EH (cell line): ENCODE results near the gene ERF.

Source experiments
- DNase-seq: peaks from one replicate; pipeline ENCODE4 v3.0.0-alpha.2; 2015; ENCODE audit warnings: low read depth

Gene ERF

DNA sequence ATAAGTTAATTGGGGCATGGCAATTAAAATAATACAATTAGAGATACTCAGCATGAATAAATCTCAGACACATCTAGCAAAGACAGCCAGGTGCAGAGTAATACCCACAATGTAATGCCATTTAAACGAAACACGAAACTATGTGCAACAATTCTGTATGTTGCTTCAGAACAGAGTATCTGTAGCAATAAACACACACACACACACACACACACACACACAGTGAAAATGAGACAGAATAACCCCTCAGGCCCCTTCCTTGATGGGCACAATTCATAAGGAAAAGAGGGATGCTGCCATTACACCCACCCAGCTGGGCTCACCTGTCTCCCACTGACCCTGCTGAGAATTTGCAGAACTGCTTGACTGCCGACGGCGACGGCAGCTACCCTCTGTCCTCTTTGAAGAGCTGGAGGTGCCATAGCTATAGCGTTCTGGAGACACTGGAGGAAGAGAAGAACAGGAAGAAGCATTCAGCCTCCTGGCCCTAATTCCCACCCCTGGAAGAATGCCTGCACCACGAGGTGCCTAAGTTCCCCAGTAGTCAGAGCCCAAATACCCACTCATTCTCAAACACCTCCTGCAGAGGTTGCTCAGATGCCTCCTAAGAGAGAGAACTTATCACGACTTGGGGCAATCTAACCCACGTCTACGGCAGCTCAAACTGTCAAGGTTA, 40.0 kb downstream of the ERF start:
- no peak for DNase-seq

DNA sequence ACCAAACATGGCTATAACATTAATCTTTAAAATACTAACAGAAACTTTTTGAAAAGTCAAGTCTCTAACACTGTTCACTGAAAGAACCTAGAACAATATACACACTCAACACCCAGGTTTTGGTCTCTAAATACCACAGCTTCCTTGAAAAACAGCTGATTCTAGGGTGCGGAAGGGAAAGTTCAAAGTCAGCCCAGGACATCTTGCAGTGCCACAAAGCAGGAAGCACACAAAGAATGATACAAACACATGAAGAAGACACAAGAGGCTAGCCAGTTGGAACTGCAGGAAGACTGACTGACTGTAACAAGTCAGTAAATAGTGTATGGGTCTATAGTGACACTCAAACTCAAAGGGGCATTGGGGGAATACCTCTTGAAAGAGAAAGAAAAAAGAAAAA, 42.0 kb downstream of the ERF start:
- DNase-seq = no peak

DNA sequence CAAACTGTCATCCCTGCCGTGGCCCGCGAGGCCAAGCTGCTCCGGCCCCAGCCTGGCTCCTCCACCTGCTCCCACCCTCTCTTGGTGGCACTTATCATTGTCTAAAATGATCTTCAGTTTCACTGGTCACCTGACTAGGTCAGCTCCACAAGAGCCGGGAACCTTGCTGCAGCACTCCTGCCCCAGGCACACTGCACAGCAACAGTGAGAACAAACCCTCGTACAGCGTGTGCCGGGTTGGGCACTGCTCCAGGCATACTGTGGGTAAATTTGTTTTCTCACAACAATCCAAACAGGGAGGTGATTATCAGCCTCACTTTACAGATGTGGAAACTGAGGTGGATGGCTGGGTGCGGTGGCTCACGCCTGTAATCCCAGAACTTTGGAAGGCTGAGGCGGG, 46.3 kb downstream of the ERF start:
- no peak for DNase-seq

DNA sequence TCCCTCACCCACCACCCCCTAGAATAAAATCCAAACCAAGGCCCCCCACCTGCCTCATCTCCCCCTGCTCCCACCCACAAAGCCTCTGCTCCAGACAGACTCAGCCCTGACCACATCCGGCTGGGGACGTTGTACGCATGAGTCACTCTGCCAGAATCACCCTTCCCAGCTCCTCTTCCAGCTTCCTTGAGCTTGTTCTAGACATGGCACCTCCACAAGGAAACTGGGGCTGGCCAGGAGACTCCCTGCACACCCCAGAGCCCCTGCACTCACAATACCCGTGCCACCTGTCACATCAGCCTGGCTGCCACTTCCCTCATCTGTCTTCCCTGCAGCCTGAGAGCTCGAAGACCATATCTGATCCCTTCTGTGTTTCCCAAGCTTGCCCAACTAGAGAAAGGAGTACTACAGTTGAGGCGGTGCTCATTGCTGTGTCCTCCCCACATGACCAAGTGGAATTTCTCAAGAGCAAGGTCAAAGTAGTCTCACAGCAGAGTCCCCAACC, 47.1 kb downstream of the ERF start:
- DNase-seq = peak; percentile 88

DNA sequence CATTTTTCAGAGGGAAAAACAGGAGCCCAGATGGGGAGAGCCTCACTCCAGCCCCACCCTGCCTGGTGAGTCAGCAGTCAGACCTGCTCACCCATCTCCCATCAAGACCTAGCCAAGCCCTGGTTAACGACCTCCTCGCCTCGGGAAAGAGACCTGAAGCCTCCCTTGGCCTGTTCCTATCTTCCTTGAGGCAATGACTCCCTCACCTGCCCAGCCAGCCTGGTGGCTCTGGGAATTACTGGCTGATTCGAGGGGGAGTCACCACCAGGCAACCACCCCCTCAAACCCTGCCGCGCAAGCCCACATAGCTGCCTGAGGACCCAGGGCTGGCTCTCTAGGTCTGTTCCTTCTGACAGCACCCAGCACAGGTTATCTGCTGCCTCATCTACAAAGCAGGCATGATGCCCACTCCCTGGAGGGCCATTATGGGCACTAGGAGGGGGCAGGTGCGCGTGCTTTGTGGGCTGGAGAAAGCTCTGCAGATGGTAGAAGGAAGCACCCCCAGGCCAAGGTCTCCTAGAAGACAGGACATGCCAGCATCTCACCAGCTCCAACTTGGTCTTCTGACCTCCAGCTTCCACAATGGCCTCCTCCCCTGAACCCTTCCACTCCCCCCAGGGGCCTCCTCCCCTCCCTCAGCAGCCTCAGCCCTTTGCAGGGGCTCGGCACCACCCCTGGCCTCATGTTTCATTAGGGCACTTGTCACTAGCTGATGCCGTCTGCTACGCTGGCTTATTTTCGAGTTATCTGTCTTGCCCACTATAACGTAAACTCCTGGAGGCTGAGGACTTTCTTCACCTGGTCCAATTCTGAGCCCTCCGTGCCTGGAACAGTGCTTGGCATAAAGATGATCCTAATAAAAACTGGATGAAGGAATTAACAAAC, 47.8 kb downstream of the ERF start:
- DNase-seq = peak; percentile 69

DNA sequence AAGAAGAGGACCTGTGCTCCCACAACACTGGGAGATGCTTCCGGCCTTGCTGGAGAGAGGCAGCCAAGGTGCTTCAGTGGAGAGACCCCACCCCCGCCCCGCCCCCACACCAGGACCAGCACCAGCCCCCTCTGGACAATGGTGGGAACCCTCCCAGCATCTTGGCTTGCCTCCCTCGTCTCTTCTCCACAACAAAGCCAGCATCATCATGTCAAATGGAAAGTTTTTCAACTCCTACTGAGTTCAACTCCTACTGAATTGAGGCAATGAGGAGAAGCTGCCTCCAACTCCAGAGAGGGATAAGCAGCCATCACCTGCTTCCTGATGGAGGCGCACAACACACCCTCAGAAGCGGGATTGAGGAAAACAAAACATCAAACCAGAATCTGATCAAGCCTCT, 50.3 kb downstream of the ERF start:
- no peak for DNase-seq

DNA sequence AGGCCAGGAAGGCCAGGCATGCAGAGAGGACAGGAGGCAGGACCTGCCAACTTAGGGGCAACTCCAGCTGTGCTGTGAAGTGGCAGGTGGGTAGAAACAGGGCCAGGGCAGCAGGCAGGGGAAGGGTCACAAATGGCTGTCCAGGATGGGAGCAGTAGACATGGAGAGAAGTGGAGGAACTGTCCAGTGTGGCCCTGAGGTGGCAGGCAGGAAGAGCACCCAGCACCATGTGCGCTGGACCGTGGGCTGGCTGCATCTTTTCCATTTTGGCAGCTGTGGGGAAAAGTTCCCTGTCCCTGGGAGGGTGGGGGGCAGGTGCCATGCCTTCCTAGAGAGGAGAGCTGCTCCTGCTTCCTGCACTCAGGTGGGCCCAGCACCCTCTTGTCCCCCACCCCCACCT, 51.2 kb downstream of the ERF start:
- no peak for DNase-seq

DNA sequence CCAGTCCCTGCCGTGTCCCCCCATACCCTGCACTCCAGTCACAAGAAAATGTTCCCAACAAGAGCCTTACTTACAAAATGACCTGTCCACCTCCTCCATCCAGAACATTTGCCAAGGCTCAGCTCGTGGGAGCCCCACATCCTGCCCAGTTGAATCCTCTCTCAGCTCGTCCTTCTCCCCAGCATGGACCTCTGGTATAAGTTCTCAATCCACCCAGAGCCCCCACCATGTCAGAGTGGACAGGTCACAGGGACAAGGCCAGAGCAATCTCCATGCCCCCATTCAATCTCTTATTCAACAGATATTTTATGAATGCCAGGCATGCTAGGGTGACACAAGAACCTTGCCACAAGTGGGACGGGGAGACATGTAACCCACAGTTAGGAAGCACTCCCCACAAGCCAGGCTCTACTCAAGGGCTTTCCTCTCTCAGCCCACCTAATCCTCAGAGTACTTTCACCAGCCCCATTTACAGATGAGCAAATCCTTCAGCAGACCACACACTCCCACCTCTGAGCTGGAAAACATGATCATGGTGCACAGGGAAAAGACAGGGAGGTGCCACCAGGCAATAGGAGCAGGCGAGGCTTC, 52.5 kb downstream of the ERF start:
- DNase-seq = no peak

DNA sequence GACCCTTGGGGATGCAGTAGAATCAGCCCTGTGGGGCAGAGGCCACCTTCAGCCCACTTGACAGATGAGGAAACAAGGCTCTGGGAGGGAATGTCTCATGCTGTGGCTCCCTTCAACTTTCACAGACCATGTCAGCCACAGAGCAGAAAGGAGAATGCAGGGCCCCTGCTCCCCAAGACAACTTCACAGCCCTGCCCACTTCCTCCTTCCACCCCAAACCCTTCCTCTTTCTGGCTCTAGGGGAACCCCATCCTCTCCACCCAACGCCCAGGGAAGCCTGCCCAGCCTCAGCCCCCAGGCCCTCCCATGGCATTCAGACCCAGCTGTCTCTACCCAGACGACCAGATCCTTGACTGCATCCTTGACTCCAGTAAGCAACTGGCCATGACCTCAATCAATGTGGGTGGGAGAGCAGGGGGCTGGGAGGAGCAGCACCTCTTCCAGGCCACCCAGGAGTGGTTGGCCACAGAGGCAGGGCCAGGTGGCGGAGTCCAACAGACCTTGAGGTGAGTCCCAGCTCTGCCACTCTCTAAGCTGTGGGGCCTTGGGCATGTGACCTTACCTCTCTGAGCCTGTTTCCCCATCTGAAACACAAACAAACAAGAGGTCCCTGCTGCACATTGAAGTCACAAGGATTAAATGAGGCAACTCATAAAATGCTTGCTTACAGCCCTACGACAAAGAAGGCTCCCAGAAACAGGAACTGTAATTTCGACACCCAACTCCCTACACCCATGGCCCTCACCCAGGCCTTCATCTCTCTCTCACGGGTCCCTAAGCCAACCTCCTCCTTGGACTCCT, 53.2 kb downstream of the ERF start:
- no peak for DNase-seq

DNA sequence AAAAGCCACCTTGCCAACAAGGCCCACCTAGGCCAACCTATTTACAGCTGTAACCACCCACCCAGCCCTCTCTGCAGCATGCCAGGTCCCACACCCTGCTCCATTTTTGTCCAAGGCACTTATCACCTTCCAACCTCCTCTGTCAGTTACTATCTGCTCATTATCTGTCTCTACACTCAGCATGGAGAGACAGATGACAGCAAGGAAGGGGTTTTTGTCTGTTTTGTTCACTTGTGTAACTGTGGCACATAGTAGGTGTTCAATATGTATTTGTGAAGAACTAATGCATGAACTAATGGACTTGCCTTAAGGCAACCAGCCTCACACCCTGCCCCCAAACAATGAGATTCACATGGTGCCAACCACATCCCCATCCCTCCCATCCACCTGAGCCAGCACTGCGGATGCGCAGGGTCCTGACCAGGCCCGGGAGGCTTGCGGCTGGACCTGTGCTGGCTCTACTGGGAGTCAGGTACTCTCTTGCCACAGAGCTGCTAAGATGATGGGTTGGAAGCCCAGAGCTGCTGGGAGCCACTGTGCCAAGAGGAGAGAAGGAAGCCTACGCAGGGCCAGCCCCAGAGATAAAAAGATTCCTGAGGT, 54.7 kb downstream of the ERF start:
- no peak for DNase-seq

DNA sequence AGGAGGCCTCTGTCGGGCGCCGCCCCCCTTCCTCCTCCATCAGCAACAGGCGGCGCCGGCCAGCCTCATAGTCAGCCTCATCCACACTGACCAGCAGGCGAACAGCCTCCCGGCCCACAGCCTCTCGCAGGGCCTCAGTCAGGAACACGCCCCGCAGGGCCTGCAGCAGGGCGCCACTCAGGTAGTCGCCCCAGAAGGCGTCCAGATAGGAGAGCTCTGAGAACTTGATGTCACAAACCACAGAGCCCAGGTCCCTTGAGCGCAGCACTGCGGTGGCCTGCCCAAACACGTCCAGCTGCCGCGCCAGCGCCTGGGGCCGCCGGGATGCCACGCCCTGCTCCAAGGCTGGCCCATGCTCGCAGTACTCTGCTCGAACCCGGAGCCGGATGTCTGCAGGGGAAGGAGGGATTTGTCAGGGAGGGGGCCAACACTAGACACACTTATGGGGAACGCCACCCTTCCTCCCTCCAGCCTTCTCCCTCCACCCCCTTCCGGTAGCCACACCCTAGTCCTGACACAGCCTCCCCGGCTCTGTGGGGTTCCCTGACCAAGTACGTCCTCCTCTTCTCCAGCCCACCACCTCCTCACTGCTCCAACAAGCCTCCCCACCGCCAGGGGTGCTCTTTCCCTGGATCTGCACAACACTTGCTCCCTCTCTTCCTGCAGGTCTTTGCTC, 55.4 kb downstream of the ERF start:
- no peak for DNase-seq

DNA sequence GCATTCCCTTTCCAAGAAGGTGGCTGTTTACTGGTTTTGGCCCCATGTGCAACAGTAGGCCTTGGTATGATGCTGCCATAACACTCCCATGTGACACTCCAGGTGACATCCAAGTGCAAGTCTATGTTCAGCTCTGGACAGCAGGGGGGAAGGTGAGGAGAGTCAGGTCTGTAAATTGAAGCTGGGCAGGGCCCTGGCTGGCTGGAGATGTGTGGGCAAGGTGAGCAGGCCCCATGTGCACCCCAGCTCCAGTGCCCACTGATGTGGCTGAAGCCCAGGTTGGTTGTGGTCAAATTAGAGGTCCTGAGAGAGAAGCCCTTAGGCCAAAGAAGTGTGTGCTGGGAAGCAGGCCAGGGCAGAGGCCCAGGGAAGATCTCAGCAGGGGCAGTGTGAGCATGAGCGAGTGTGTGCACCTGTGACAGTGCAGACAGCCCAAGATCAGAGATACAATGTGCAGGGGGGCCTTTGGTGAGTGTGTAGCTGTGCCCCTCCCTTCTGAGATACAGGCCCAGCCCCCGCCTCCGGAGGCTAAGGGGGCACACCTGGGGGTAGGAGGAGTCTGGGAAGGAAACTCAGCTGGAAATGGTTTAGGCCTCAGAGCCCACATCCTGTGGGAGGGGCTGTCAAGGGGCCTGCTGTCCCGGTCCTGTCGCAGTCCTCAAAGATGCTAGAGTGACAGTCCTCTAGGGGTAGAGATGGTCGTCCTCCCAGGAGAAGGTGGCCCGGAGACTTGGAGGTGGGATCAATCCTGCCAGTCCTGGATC, 56.1 kb downstream of the ERF start:
- DNase-seq = no peak
